ENCODE measurements around the gene ZFAND2B.

Gene ZFAND2B

DNA sequence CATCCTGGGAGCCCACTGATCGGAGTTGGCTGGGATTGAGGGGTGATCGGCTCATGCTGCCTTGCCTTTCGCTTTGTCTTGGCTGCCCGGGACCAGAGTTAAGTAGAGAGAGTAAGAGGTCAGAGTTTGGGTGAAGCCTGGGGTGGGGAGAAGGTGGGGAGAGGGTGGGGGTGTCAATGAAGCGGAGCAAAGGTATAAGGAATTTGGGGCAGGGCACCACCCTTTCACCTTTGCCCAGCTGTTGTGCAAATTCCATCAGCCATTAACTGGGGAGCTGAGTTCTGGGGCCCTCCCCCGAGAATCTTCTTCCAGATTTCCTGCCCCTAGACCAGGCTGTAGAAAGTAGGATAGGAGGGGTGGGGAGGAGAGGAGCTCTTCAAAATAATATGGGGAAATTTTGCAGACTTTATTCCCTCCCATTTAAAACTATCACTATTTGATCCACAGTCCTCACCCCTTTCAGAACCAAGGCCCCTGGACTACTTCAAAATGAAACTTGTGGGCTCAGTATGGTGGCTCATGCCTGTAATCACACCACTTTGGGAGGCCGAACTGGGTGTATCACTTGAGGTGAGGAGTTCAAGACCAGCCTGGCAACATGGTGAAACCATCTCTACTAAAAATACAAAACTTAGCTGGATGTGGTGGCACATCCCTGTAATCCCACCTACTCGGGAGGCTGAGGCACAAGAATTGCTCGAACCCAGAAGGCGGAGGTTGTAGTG is 36.5 kb upstream of the ZFAND2B start, which contains the start of gene SLC23A3:
Gene SLC23A3, minus strand, starts transcription at position 100 of the 725 bp plus-strand sequence. Its CDS starts 45 bp downstream, at position 55.
- TF ChIP-seq, protein P1, sequence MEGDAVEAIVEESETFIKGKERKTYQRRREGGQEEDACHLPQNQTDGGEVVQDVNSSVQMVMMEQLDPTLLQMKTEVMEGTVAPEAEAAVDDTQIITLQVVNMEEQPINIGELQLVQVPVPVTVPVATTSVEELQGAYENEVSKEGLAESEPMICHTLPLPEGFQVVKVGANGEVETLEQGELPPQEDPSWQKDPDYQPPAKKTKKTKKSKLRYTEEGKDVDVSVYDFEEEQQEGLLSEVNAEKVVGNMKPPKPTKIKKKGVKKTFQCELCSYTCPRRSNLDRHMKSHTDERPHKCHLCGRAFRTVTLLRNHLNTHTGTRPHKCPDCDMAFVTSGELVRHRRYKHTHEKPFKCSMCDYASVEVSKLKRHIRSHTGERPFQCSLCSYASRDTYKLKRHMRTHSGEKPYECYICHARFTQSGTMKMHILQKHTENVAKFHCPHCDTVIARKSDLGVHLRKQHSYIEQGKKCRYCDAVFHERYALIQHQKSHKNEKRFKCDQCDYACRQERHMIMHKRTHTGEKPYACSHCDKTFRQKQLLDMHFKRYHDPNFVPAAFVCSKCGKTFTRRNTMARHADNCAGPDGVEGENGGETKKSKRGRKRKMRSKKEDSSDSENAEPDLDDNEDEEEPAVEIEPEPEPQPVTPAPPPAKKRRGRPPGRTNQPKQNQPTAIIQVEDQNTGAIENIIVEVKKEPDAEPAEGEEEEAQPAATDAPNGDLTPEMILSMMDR (conservative IDR thresholded peaks at IDR 0.05; ENCODE audit: control insufficient read depth, insufficient read depth, low read depth, low read length) = no peak
- H3K4me3 ChIP-seq (ENCODE audit: control insufficient read depth, low read depth, low read length) = no peak within 1 kb of the TSS
- no peak for DNase-seq (ENCODE audit: low read depth)

DNA sequence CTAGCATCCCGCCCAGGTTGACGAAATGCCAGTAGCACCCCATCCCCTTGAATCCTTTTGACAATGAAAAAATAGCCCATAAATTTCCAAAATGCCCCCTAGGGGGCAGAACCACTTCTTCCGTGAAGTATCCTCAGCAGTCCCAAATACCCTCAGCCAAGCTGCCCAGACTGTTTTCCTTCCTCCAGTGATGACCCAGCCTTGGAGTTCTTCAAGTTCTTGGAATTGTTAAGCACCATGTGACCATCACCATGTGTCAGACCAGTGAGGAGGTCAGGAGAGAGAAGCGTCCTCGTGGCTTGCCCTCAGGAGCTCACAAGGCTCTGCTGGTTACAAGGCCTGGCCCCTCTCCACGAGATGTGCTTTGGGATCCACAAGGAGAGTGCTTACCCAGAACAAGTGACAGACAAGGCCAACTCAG is 35.3 kb upstream of the ZFAND2B start:
- TF ChIP-seq, protein P1 (conservative IDR thresholded peaks at IDR 0.05; ENCODE audit: control insufficient read depth, insufficient read depth, low read depth, low read length) = peak; percentile 78
- H3K4me3 ChIP-seq (ENCODE audit: control insufficient read depth, low read depth, low read length) = no peak overlapping the region
- peak; percentile 93 for DNase-seq (ENCODE audit: low read depth)

GRCh38 chr2:219172231-219173154 is 34.1 kb upstream of the ZFAND2B start:
- no peak overlapping the region for H3K4me3 ChIP-seq (ENCODE audit: control insufficient read depth, low read depth, low read length)
- no peak for DNase-seq (ENCODE audit: low read depth)
- TF ChIP-seq, protein P1 (conservative IDR thresholded peaks at IDR 0.05; ENCODE audit: control insufficient read depth, insufficient read depth, low read depth, low read length) = no peak

DNA sequence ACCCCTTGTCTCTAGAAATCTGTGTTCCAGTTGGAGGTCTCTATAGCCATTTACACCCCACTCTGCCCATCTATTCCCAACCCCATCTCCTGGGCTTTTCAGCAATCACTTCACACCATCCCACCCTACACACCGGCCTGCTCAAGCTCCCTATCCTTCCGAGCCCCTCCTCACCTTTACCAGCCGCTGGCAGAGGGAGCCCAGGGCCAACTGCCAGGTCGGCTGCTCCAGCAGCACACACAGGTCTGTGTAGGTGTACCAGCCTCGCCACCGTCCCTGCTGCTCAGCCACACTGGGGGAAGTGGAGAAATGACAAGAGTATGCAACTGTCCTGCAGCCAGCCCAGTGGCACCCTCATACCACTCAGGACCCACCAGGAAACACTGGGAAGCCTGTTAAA is 33.4 kb upstream of the ZFAND2B start:
- TF ChIP-seq, protein P1 (conservative IDR thresholded peaks at IDR 0.05; ENCODE audit: control insufficient read depth, insufficient read depth, low read depth, low read length) = no peak

GRCh38 chr2:219174146-219174545 is 32.4 kb upstream of the ZFAND2B start:
- TF ChIP-seq, protein P1 (conservative IDR thresholded peaks at IDR 0.05; ENCODE audit: control insufficient read depth, insufficient read depth, low read depth, low read length) = no peak

More for the DNA sequence above, 33.4 kb upstream of the ZFAND2B start:
- H3K4me3 ChIP-seq (ENCODE audit: control insufficient read depth, low read depth, low read length) = no peak overlapping the region
- DNase-seq (ENCODE audit: low read depth) = no peak

DNA sequence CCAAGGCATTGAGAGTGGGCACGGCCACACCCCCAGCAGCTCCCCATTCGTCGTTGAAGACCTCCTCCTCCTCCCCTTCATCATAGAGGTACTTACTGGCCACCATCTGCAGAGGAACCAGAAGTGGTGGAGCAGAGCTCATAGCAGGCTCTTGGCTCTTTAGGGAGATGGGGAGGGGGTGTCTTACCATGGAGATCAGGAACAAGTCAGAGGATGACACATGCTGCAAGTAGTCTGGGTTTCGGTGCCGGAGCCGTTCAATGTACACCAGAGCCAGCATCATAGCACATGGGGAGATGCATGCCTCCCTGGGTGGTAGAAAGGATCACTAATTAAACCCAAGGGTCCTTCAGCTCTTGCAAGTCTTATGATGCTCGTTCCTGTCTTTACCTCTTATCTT is 31.8 kb upstream of the ZFAND2B start:
- H3K4me3 ChIP-seq (ENCODE audit: control insufficient read depth, low read depth, low read length) = no peak overlapping the region
- no peak for DNase-seq (ENCODE audit: low read depth)
- TF ChIP-seq, protein P1 (conservative IDR thresholded peaks at IDR 0.05; ENCODE audit: control insufficient read depth, insufficient read depth, low read depth, low read length) = no peak

More at GRCh38 chr2:219174146-219174545, 32.4 kb upstream of the ZFAND2B start:
- no peak overlapping the region for H3K4me3 ChIP-seq (ENCODE audit: control insufficient read depth, low read depth, low read length)
- DNase-seq (ENCODE audit: low read depth) = no peak
